ENCODE results near the gene PKNOX2. TPM values are rescaled to one million over a fixed set of nuclear protein-coding genes. Genes with fewer than 3 reads are reported as not detected.
A peak's percentile ranks its signal among the peaks of the same experiment; 100 is the strongest.

Gene PKNOX2
- polyA plus RNA-seq, 1 donor: 3.6 TPM

- no peak for DNase-seq
- no CpG with 5 or more reads among the region's 7 CpGs for WGBS (ENCODE audit: insufficient coverage, low lambda C conversion rate)
Observed at GRCh38 chr11:125154378-125155099, 10.0 kb upstream of the PKNOX2 start.

DNA sequence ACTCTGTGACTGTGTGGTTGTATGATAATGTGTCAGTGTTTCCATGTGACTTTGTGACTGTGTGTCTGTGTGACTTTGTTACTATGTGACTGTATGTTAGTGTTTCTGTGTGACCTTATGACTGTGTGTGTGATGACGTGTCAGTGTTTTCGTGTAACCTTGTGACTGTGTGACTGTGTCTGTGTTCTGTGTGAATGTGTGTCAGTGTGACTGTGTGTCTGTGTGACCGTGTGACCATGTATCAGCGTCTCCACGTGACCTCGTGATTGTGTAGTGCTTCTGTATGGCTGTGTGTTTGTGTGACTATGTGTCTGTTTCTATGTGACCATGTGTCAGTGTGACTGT is 9.5 kb upstream of the PKNOX2 start:
- DNase-seq: no peak
- Histone ChIP-seq H3K27me3 (ENCODE audit: control insufficient read depth, insufficient read depth, low read length) (peaks cover 9% of the 10 kb centered on the region), H3K4me1 (ENCODE audit: control insufficient read depth, insufficient read depth, low read length) (no peaks in the 10 kb centered on the region), H3K27ac (ENCODE audit: low read length) (no peak overlapping the region), H3K4me3 (ENCODE audit: low read length) (no peak overlapping the region), H3K36me3 (ENCODE audit: control insufficient read depth, insufficient read depth, low read length) (no peaks in the 10 kb centered on the region), H3K9me3 (ENCODE audit: control insufficient read depth, low read depth, low read length) (no peaks in the 10 kb centered on the region)
- 92% methylated on average over 2 of the region's 6 CpGs for WGBS (ENCODE audit: insufficient coverage, low lambda C conversion rate)

More at GRCh38 chr11:125154378-125155099, 10.0 kb upstream of the PKNOX2 start:
- H3K36me3 ChIP-seq (ENCODE audit: control insufficient read depth, insufficient read depth, low read length): no peaks in the 10 kb centered on the region
- H3K27ac ChIP-seq (ENCODE audit: low read length): no peak overlapping the region
- no peak overlapping the region for H3K4me3 ChIP-seq (ENCODE audit: low read length)
- H3K9me3 ChIP-seq (ENCODE audit: control insufficient read depth, low read depth, low read length): no peaks in the 10 kb centered on the region
- H3K4me1 ChIP-seq (ENCODE audit: control insufficient read depth, insufficient read depth, low read length): no peaks in the 10 kb centered on the region
- H3K27me3 ChIP-seq (ENCODE audit: control insufficient read depth, insufficient read depth, low read length): peaks cover 5% of the 10 kb centered on the region

GRCh38 chr11:125155767-125156166 is 8.8 kb upstream of the PKNOX2 start:
- no peaks in the 10 kb centered on the region for H3K36me3 ChIP-seq (ENCODE audit: control insufficient read depth, insufficient read depth, low read length)
- WGBS (ENCODE audit: insufficient coverage, low lambda C conversion rate): no CpG with 5 or more reads among the region's 4 CpGs
- H3K27me3 ChIP-seq (ENCODE audit: control insufficient read depth, insufficient read depth, low read length): peaks cover 10% of the 10 kb centered on the region
- no peak overlapping the region for H3K27ac ChIP-seq (ENCODE audit: low read length)
- DNase-seq: no peak
- no peaks in the 10 kb centered on the region for H3K4me1 ChIP-seq (ENCODE audit: control insufficient read depth, insufficient read depth, low read length)
- no peak overlapping the region for H3K4me3 ChIP-seq (ENCODE audit: low read length)
- H3K9me3 ChIP-seq (ENCODE audit: control insufficient read depth, low read depth, low read length): no peaks in the 10 kb centered on the region

DNA sequence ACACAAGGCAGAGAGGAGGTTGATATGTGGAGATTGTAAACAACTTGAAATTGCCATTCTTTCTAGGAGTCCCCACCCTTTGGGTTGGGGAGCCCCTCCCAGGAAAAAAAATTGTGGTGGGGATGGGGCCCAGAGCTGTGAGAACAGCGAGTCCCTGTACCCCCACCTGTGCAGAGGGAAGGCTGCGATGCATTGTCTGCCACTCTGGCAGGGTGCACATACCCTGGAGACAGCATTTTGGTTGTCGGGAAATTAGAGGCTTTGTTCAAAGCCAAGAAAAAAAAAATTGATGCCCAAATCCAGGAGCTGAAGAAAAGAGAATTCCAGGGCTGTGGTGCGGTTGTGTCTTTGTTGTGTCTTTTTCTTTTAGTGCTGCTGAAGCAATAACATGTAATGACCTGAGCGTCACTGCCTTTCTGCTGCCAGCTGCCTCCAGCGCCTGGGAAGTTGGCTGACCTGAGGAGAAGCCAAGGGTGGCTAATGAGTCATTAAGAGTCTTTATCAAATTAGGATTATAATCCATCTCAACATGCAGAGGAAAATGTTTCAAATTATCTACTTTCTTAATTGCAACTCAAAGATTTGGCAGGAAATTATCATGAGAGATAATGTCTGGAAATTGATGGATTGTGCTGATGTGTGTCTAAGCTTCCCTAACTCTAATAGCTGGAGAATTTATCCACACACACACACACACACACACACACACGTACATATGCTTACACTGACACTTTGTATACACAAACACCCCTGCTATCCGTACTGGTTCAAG is 8.0 kb upstream of the PKNOX2 start:
- H3K27me3 ChIP-seq (ENCODE audit: control insufficient read depth, insufficient read depth, low read length): peaks cover 8% of the 10 kb centered on the region
- H3K27ac ChIP-seq (ENCODE audit: low read length): no peak overlapping the region
- DNase-seq: no peak
- no peak overlapping the region for H3K4me3 ChIP-seq (ENCODE audit: low read length)
- H3K9me3 ChIP-seq (ENCODE audit: control insufficient read depth, low read depth, low read length): no peaks in the 10 kb centered on the region
- H3K4me1 ChIP-seq (ENCODE audit: control insufficient read depth, insufficient read depth, low read length): no peaks in the 10 kb centered on the region
- no CpG with 5 or more reads among the region's 8 CpGs for WGBS (ENCODE audit: insufficient coverage, low lambda C conversion rate)
- H3K36me3 ChIP-seq (ENCODE audit: control insufficient read depth, insufficient read depth, low read length): no peaks in the 10 kb centered on the region

DNA sequence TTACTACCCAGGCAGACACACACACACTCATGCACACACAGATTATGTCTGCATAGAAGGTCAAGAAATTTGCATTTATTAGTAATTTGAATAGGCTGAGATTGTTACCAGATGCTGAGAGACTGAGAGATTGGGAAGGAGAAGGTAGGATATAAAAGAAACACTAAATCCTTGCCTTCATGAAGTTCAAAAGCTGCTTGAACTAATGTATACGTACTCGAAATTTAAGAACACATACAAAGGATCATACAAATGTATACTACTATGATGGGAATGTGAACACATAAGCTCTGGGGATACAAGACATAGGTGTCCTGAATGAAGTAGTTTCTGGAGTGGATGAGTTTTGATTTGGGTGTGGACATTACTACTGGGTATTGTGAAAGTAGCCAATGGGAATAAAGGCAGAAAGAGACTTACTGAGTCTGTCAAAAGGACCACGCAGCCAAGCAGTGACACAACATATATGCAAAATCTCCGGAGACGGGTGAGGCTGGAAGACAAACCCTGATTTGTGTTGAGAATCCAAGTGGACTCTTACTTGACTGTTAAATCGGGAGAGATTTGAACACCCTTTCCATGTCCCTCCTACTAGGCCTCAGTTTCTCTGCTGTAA is 7.3 kb upstream of the PKNOX2 start:
- no peaks in the 10 kb centered on the region for H3K36me3 ChIP-seq (ENCODE audit: control insufficient read depth, insufficient read depth, low read length)
- no CpG with 5 or more reads among the region's 6 CpGs for WGBS (ENCODE audit: insufficient coverage, low lambda C conversion rate)
- DNase-seq: no peak

DNA sequence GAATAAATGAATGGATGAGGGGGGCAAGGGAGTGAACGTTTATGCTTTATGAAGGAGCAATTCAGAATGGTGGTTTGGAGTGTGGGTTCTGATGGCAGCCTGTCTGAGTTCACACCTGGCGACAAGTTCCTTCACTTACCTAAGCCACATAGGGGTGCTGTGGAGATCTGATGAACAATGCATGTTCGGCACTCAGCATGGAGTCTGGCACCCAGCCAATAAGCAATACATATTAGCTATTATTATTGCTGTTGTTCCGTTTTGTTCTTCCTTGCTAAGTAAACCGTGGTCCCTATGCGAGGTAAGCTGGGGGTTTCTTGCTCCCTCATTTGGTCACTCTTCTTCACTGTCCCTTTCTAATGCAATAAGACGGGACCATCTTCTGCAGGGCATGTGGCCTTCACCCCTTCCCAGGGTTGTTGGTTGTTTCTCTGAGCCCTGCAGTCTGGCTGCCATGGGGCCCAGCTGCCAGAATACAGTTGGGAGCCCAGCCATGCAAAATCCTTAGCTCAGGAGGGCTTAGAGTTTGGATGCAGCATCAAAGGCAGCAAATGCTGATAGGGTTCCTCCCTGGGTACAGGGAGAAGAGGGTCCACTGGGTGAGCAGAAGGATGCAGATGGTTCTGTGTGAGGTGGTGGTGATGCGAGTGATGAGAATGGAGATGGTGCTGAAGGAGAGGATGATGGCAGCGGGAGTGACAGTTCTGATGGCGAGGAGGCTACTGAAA is 6.4 kb upstream of the PKNOX2 start:
- no peak for DNase-seq
- H3K36me3 ChIP-seq (ENCODE audit: control insufficient read depth, insufficient read depth, low read length): no peaks in the 10 kb centered on the region
- peaks cover 16% of the 10 kb centered on the region for H3K27me3 ChIP-seq (ENCODE audit: control insufficient read depth, insufficient read depth, low read length)
- no peaks in the 10 kb centered on the region for H3K9me3 ChIP-seq (ENCODE audit: control insufficient read depth, low read depth, low read length)
- peaks cover 3% of the 10 kb centered on the region for H3K4me1 ChIP-seq (ENCODE audit: control insufficient read depth, insufficient read depth, low read length)
- H3K27ac ChIP-seq (ENCODE audit: low read length): no peak overlapping the region
- H3K4me3 ChIP-seq (ENCODE audit: low read length): no peak overlapping the region
- WGBS (ENCODE audit: insufficient coverage, low lambda C conversion rate): 92% methylated on average over 5 of the region's 10 CpGs

More for the DNA sequence above, 7.3 kb upstream of the PKNOX2 start:
- Histone ChIP-seq H3K27me3 (ENCODE audit: control insufficient read depth, insufficient read depth, low read length) (peaks cover 10% of the 10 kb centered on the region), H3K4me1 (ENCODE audit: control insufficient read depth, insufficient read depth, low read length) (no peaks in the 10 kb centered on the region), H3K4me3 (ENCODE audit: low read length) (no peak overlapping the region), H3K9me3 (ENCODE audit: control insufficient read depth, low read depth, low read length) (no peaks in the 10 kb centered on the region), H3K27ac (ENCODE audit: low read length) (no peak overlapping the region)

- Histone ChIP-seq H3K27ac (ENCODE audit: low read length) (no peak overlapping the region), H3K4me1 (ENCODE audit: control insufficient read depth, insufficient read depth, low read length) (peaks cover 20% of the 10 kb centered on the region), H3K9me3 (ENCODE audit: control insufficient read depth, low read depth, low read length) (peaks cover 9% of the 10 kb centered on the region), H3K27me3 (ENCODE audit: control insufficient read depth, insufficient read depth, low read length) (peaks cover 51% of the 10 kb centered on the region), H3K36me3 (ENCODE audit: control insufficient read depth, insufficient read depth, low read length) (no peaks in the 10 kb centered on the region), H3K4me3 (ENCODE audit: low read length) (no peak overlapping the region)
- 21% methylated on average over 2 of the region's 4 CpGs for WGBS (ENCODE audit: insufficient coverage, low lambda C conversion rate)
- no peak for DNase-seq
Observed at GRCh38 chr11:125162743-125163142, 1.8 kb upstream of the PKNOX2 start.

DNA sequence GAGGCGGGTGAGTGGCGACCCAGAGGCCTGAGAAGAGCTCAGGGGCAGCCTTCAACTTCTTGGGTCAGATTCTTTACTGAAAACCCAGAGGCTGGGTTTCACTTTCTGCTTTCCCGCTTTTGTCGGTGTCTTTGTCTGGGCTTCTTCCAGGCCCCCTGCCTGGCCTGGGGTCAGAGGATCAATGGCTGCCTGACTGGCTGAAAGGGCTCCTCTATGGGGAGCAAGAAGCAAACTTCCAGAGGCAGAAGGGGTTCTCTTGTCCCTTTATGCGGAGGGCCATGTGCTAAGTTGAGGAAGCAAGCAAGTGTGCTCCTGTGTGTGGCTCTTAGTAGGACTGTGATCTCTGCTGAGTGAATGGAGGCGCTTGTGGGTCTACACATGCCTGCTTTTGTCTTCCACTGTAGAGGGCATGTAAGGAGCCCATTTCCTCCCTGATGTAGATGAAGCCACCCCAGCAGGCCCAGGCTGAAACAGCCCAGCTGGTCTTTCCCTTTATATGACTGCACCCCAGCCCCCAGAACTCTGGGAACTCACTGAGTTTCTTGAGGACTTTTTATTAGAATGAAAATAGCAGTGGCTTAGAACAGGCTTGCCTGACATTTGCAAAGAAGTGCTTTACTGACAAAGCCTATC is 1.0 kb upstream of the PKNOX2 start:
- H3K36me3 ChIP-seq (ENCODE audit: control insufficient read depth, insufficient read depth, low read length): no peaks in the 10 kb centered on the region
- H3K27ac ChIP-seq (ENCODE audit: low read length): peak overlapping the region; percentile 26
- peaks cover 9% of the 10 kb centered on the region for H3K9me3 ChIP-seq (ENCODE audit: control insufficient read depth, low read depth, low read length)
- H3K4me1 ChIP-seq (ENCODE audit: control insufficient read depth, insufficient read depth, low read length): peaks cover 20% of the 10 kb centered on the region
- peaks cover 59% of the 10 kb centered on the region for H3K27me3 ChIP-seq (ENCODE audit: control insufficient read depth, insufficient read depth, low read length)
- H3K4me3 ChIP-seq (ENCODE audit: low read length): no peak overlapping the region
- no CpG with 5 or more reads among the region's 6 CpGs for WGBS (ENCODE audit: insufficient coverage, low lambda C conversion rate)
- no peak for DNase-seq

- Histone ChIP-seq H3K27me3 (ENCODE audit: control insufficient read depth, insufficient read depth, low read length) (peaks cover 64% of the 10 kb centered on the region), H3K4me3 (ENCODE audit: low read length) (peak overlapping the region; percentile 6), H3K4me1 (ENCODE audit: control insufficient read depth, insufficient read depth, low read length) (peaks cover 20% of the 10 kb centered on the region), H3K27ac (ENCODE audit: low read length) (peak overlapping the region; percentile 26), H3K9me3 (ENCODE audit: control insufficient read depth, low read depth, low read length) (peaks cover 9% of the 10 kb centered on the region), H3K36me3 (ENCODE audit: control insufficient read depth, insufficient read depth, low read length) (no peaks in the 10 kb centered on the region)
- WGBS (ENCODE audit: insufficient coverage, low lambda C conversion rate): no CpG with 5 or more reads among the region's 8 CpGs
- no peak for DNase-seq
Observed at GRCh38 chr11:125164091-125164421, 495 bp upstream of the PKNOX2 start.

All from large intestine (tissue), 3 donors.